Tibial nerve (tissue), 4 donors: ENCODE data around the gene CHN2. TPM values are rescaled to one million over a fixed set of nuclear protein-coding genes. Genes with fewer than 3 reads are reported as not detected.

Experiments used
- DNase-seq, 2 donors: peaks; one replicate each; pipeline ENCODE4 v3.0.0-alpha.2; 2019; ENCODE audit warnings: low spot score in 2 of 2
- H3K27ac ChIP-seq, 4 donors: fragments of 200-600 bp; sonication (generic) in 3 of 4; one replicate each; pipeline ENCODE4 v1.5.1; 2017 to 2019; ENCODE audit warnings: mild to moderate bottlenecking in 1 of 4
- H3K27me3 ChIP-seq, 2 donors: fragments of 200-600 bp; sonication (generic) in 1 of 2; one replicate each; pipeline versions ENCODE4 v1.5.1 to v1.6.0; 2017 to 2019
- H3K36me3 ChIP-seq, 3 donors: fragments of 200-600 bp; sonication (generic); one replicate each; pipeline ENCODE4 v1.5.1; 2018 to 2019
- H3K4me1 ChIP-seq, 4 donors: fragments of 200-600 bp; sonication (generic) in 3 of 4; one replicate each; pipeline ENCODE4 v1.5.1; 2017 to 2019
- H3K4me3 ChIP-seq, 4 donors: fragments of 200-600 bp; sonication (generic) in 3 of 4; one replicate each; pipeline ENCODE4 v1.5.1; 2017 to 2019; ENCODE audit warnings: mild to moderate bottlenecking in 1 of 4, moderate library complexity in 1 of 4
- H3K9me3 ChIP-seq, 4 donors: fragments of 200-600 bp; sonication (generic) in 3 of 4; one replicate each; pipeline ENCODE4 v1.5.1; 2017 to 2019
- CTCF ChIP-seq, 5 experiments: fragments of 200-600 bp in 3 of 5; fragments of 450-650 bp in 2 of 5; sonication (generic) in 3 of 5; IDR thresholded peaks; one replicate each; pipeline ENCODE4 v1.5.1; 2016 to 2019; ENCODE audit warnings: antibody characterized with exemption in 5 of 5, mild to moderate bottlenecking in 3 of 5, moderate library complexity in 2 of 5
- EP300 ChIP-seq, 2 donors: sonication (generic); formaldehyde crosslinking; IDR thresholded peaks; one replicate each; pipeline ENCODE4 v1.6.1; 2017; ENCODE audit warnings: antibody characterized with exemption in 2 of 2, mild to moderate bottlenecking in 1 of 2
- POLR2A ChIP-seq, 2 donors: fragments of 450-650 bp; IDR thresholded peaks; one replicate each; pipeline ENCODE4 v1.6.1; 2017; ENCODE audit warnings: antibody characterized with exemption in 2 of 2, mild to moderate bottlenecking in 2 of 2, moderate library complexity in 2 of 2
- WGBS, 2 donors: methylation state at CpG; one replicate each; pipeline ENCODE4 v1.1.5; 2018; 5-methylcytosine and 5-hydroxymethylcytosine counted together
- total RNA-seq, 4 donors: library from RNA; depleted of rRNA; stranded (reverse); fragments of >200 nt; gene quantifications; one replicate each; pipeline ENCODE4 v1.1.0, GENCODE V29; 2016

Gene CHN2
- total RNA-seq, 4 donors from 2014 or later = 3.9 to 12.6 (median 7.0) TPM

- Histone ChIP-seq H3K4me3 (no peak overlapping the region), H3K27me3 (no peaks in the 10 kb centered on the region), H3K36me3 (peaks cover 0 to 12% (median 0%) of the 10 kb centered on the region in 3 donors), H3K9me3 (no peaks in the 10 kb centered on the region), H3K27ac (no peak overlapping the region), H3K4me1 (no peaks in the 10 kb centered on the region)
- WGBS, 2 donors = 80 to 81% methylated on average over 4 of the region's 4 CpGs
- DNase-seq = no peak
- no peak for TF ChIP-seq POLR2A (IDR thresholded peaks at IDR 0.05)
- no peak for TF ChIP-seq CTCF (IDR thresholded peaks at IDR 0.05)
- no peak for TF ChIP-seq EP300 (IDR thresholded peaks at IDR 0.05)
Observed at GRCh38 chr7:29505931-29506330, 311.4 kb downstream of the CHN2 start.

GRCh38 chr7:29508608-29509007 is 314.0 kb downstream of the CHN2 start:
- no peak for DNase-seq
- WGBS, 2 donors = 60 to 87% methylated on average over 5 of the region's 5 CpGs
- H3K36me3 ChIP-seq = peaks cover 0 to 12% (median 0%) of the 10 kb centered on the region in 3 donors

DNA sequence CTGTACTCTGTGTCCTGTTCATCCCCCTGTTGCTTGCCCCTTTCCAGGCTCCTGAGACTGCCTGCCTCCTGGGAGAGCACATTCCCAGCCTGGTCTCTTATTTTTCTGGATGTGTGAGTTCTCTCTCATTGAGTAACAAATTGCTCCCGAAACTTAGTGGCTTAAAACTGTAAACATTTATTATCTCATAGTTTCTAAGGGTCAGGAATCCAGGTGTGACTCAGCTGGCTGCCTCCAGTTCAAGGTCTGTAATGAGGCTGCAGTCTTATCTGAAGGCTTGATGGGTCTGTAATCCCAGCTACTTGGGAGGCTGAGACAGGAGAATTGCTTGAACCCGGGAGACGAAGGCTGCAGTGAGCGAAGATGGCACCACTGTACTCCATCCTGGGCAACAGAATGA is 315.5 kb downstream of the CHN2 start:
- TF ChIP-seq CTCF (IDR thresholded peaks at IDR 0.05) (no peak), POLR2A (IDR thresholded peaks at IDR 0.05) (no peak), EP300 (IDR thresholded peaks at IDR 0.05) (no peak)
- WGBS, 2 donors = 91 to 100% methylated on average over 4 of the region's 4 CpGs
- peaks cover 0 to 12% (median 0%) of the 10 kb centered on the region in 3 donors for H3K36me3 ChIP-seq
- no peaks in the 10 kb centered on the region for H3K27me3 ChIP-seq
- no peak overlapping the region for H3K27ac ChIP-seq
- H3K4me1 ChIP-seq = no peaks in the 10 kb centered on the region
- DNase-seq = no peak
- no peak overlapping the region for H3K4me3 ChIP-seq
- no peaks in the 10 kb centered on the region for H3K9me3 ChIP-seq

More at GRCh38 chr7:29508608-29509007, 314.0 kb downstream of the CHN2 start:
- no peaks in the 10 kb centered on the region for H3K9me3 ChIP-seq
- no peaks in the 10 kb centered on the region for H3K4me1 ChIP-seq
- no peak for TF ChIP-seq EP300 (IDR thresholded peaks at IDR 0.05)
- no peak overlapping the region for H3K27ac ChIP-seq
- H3K27me3 ChIP-seq = no peaks in the 10 kb centered on the region
- H3K4me3 ChIP-seq = no peak overlapping the region

DNA sequence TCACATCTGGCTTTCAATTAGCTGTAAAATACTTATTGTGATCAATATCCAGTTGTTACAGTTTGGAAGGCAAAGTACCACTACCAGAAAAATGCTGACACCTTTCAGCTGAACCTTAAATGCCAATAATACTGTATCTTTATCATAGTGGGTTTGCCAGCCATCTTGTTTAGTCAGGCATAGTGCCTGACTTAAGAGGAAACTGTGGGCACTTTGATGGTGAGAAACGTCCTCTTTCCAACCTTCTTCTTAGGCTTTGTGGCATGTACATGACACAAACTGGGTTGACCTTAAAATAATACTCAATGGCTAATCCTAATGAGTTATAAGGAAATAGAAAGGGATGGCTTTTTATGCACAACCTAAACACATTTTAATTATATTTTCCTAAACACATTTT is 316.8 kb downstream of the CHN2 start:
- no peak overlapping the region for H3K27ac ChIP-seq
- H3K4me3 ChIP-seq = no peak overlapping the region
- no peaks in the 10 kb centered on the region for H3K4me1 ChIP-seq
- no peak for DNase-seq
- TF ChIP-seq POLR2A (IDR thresholded peaks at IDR 0.05) (no peak), EP300 (IDR thresholded peaks at IDR 0.05) (no peak), CTCF (IDR thresholded peaks at IDR 0.05) (no peak)
- no peaks in the 10 kb centered on the region for H3K9me3 ChIP-seq
- no peaks in the 10 kb centered on the region for H3K27me3 ChIP-seq
- H3K36me3 ChIP-seq = peaks cover 0 to 12% (median 0%) of the 10 kb centered on the region in 3 donors
- 53 to 59% methylated on average over 1 of the region's 1 CpG for WGBS, 2 donors

GRCh38 chr7:29511851-29512250 is 317.3 kb downstream of the CHN2 start:
- 48 to 58% methylated on average over 8 of the region's 8 CpGs for WGBS, 2 donors
- Histone ChIP-seq H3K4me3 (no peak overlapping the region), H3K9me3 (no peaks in the 10 kb centered on the region), H3K27me3 (no peaks in the 10 kb centered on the region), H3K27ac (no peak overlapping the region), H3K36me3 (peaks cover 0 to 12% (median 0%) of the 10 kb centered on the region in 3 donors), H3K4me1 (no peaks in the 10 kb centered on the region)
- TF ChIP-seq POLR2A (IDR thresholded peaks at IDR 0.05) = no peak
- TF ChIP-seq CTCF (IDR thresholded peaks at IDR 0.05) = no peak
- no peak for TF ChIP-seq EP300 (IDR thresholded peaks at IDR 0.05)
- DNase-seq = no peak

DNA sequence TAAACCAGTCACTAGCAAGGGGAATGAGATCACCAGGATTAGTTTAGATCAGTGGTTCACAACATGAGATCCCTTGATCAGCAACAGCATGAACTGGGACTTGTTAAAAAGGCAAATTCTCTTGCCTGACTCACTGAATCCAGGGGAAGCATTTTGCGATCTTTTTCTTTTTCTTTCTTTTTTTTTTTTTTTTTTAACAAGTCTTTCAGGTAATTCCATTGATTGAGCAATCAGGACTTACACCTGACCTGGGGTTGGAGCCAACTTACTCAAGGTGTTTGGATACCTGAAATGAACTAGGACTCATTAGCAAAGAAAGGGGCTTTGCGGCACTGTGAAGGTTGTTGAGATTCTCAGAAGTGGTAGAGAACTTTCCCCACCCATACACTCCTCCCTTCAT is 321.9 kb downstream of the CHN2 start:
- H3K4me3 ChIP-seq = no peak overlapping the region
- no peaks in the 10 kb centered on the region for H3K27me3 ChIP-seq
- no peak for DNase-seq
- no peak overlapping the region for H3K27ac ChIP-seq
- no peaks in the 10 kb centered on the region for H3K4me1 ChIP-seq
- no peaks in the 10 kb centered on the region for H3K36me3 ChIP-seq
- WGBS, 2 donors = 95 to 100% methylated on average over 2 of the region's 2 CpGs
- TF ChIP-seq POLR2A (IDR thresholded peaks at IDR 0.05) (no peak), EP300 (IDR thresholded peaks at IDR 0.05) (no peak), CTCF (IDR thresholded peaks at IDR 0.05) (no peak)
- peaks cover 0 to 5% (median 0%) of the 10 kb centered on the region in 4 donors for H3K9me3 ChIP-seq
